ES-I3 (cell line): ENCODE data around the gene S100G.

Source experiments
- H3K36me3 ChIP-seq: 2 replicates; pipeline ENCODE4 v1.6.1; 2013; ENCODE audit warnings: mild to moderate bottlenecking, low read length, control low read depth, moderate library complexity; ENCODE audit not compliant: insufficient read depth
- H3K4me1 ChIP-seq: 2 replicates; pipeline ENCODE4 v1.6.1; 2013; ENCODE audit warnings: mild to moderate bottlenecking, control low read depth, low read length; ENCODE audit not compliant: insufficient read depth
- H3K9ac ChIP-seq: 2 replicates; pipeline ENCODE4 v1.6.1; 2013; ENCODE audit warnings: low read depth, mild to moderate bottlenecking, low read length, moderate library complexity
- H3K9me3 ChIP-seq: 2 replicates; pipeline ENCODE4 v1.6.1; 2013; ENCODE audit warnings: mild to moderate bottlenecking, low read length, moderate library complexity; ENCODE audit not compliant: control insufficient read depth, insufficient read depth

Gene S100G

GRCh38 chrX:16662402-16662801 is 12.4 kb downstream of the S100G start:
- no peak overlapping the region for H3K9ac ChIP-seq
- H3K36me3 ChIP-seq = 0 out of 2 replicates have a peak, but pooled peaks cover 3% of the 10 kb centered on the region
- H3K9me3 ChIP-seq = no peaks in the 10 kb centered on the region
- peaks cover 8% of the 10 kb centered on the region; the same call in 1 of the 2 replicates for H3K4me1 ChIP-seq

GRCh38 chrX:16664074-16664473 is 14.1 kb downstream of the S100G start:
- Histone ChIP-seq H3K4me1 (peaks cover 8% of the 10 kb centered on the region; the same call in 1 of the 2 replicates), H3K9ac (no peak overlapping the region), H3K36me3 (peaks cover 3% of the 10 kb centered on the region; the same call in 1 of the 2 replicates), H3K9me3 (no peaks in the 10 kb centered on the region)

- H3K9ac ChIP-seq = no peak overlapping the region
- no peaks in the 10 kb centered on the region for H3K9me3 ChIP-seq
- peaks cover 3% of the 10 kb centered on the region; the same call in 1 of the 2 replicates for H3K36me3 ChIP-seq
- peaks cover 8% of the 10 kb centered on the region; the same call in 1 of the 2 replicates for H3K4me1 ChIP-seq
Observed at GRCh38 chrX:16664626-16665025, 14.7 kb downstream of the S100G start.

DNA sequence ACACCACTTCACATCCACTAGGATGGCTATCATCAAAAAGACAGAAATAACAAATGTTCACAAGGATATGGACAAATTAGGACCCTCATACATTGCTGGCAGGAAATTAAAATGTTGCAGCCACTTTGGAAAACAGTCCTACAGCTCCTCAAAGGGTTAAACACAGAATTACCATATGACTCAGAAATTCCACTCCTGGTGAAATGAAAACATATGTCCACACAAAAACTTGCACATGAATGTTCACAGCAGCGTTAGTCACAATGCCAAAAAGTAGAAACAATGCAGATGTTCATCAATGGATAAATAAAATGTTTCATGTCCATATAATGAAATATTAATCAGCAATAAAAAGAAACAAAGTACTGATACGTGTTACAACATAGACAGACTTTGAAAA is 15.1 kb downstream of the S100G start:
- Histone ChIP-seq H3K36me3 (peaks cover 6% of the 10 kb centered on the region; the same call in 1 of the 2 replicates), H3K9ac (no peak overlapping the region), H3K4me1 (peaks cover 8% of the 10 kb centered on the region; the same call in 1 of the 2 replicates), H3K9me3 (no peaks in the 10 kb centered on the region)

GRCh38 chrX:16666541-16666940 is 16.6 kb downstream of the S100G start:
- H3K4me1 ChIP-seq = peaks cover 8% of the 10 kb centered on the region; the same call in 1 of the 2 replicates
- no peak overlapping the region for H3K9ac ChIP-seq
- H3K9me3 ChIP-seq = no peaks in the 10 kb centered on the region
- H3K36me3 ChIP-seq = peaks cover 10% of the 10 kb centered on the region; the same call in 1 of the 2 replicates

- H3K36me3 ChIP-seq = peaks cover 10% of the 10 kb centered on the region; the same call in 1 of the 2 replicates
- no peak overlapping the region for H3K9ac ChIP-seq
- peaks cover 5% of the 10 kb centered on the region; the same call in 1 of the 2 replicates for H3K4me1 ChIP-seq
- H3K9me3 ChIP-seq = no peaks in the 10 kb centered on the region
Observed at GRCh38 chrX:16671005-16671404, 21.0 kb downstream of the S100G start.

- peaks cover 17% of the 10 kb centered on the region; the same call in 1 of the 2 replicates for H3K36me3 ChIP-seq
- H3K9ac ChIP-seq = no peak overlapping the region
- H3K4me1 ChIP-seq = no peaks in the 10 kb centered on the region
- no peaks in the 10 kb centered on the region for H3K9me3 ChIP-seq
Observed at GRCh38 chrX:16678689-16679088, 28.7 kb downstream of the S100G start.

- no peaks in the 10 kb centered on the region for H3K9me3 ChIP-seq
- H3K9ac ChIP-seq = no peak overlapping the region
- H3K36me3 ChIP-seq = peaks cover 10% of the 10 kb centered on the region; the same call in 1 of the 2 replicates
- H3K4me1 ChIP-seq = no peaks in the 10 kb centered on the region
Observed at GRCh38 chrX:16683007-16683664, 33.2 kb downstream of the S100G start.

- H3K4me1 ChIP-seq = no peaks in the 10 kb centered on the region
- H3K36me3 ChIP-seq = peaks cover 26% of the 10 kb centered on the region; the same call in 1 of the 2 replicates
- H3K9me3 ChIP-seq = no peaks in the 10 kb centered on the region
- H3K9ac ChIP-seq = no peak overlapping the region
Observed at GRCh38 chrX:16687514-16687913, 37.6 kb downstream of the S100G start.

- Histone ChIP-seq H3K9ac (no peak overlapping the region), H3K9me3 (no peaks in the 10 kb centered on the region; the same call in 1 of the 2 replicates), H3K4me1 (no peaks in the 10 kb centered on the region), H3K36me3 (peaks cover 34% of the 10 kb centered on the region)
Observed at GRCh38 chrX:16695079-16695676, 45.2 kb downstream of the S100G start.

DNA sequence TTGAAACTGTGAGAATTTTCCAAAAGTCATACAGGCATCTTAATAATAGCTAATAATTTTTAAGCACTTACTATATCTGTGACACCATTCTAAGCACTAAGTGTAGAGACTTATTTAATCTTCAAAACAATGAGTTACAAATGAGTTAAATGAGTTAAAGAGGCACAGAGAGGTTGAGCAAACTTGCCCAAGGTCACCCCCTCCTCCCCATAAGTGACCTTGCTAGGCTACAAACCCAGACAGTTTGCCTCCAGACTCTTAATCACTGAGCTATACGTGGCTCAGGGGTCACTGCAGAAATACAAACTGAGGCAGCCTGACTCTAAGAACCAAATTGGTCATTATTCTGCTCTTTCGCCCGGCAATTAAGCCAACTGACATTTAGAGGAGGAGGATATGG is 47.0 kb downstream of the S100G start:
- no peaks in the 10 kb centered on the region; the same call in 1 of the 2 replicates for H3K9me3 ChIP-seq
- no peak overlapping the region for H3K9ac ChIP-seq
- H3K4me1 ChIP-seq = no peaks in the 10 kb centered on the region
- peaks cover 38% of the 10 kb centered on the region for H3K36me3 ChIP-seq

- Histone ChIP-seq H3K9ac (no peak overlapping the region), H3K4me1 (no peaks in the 10 kb centered on the region), H3K36me3 (peaks cover 25% of the 10 kb centered on the region), H3K9me3 (no peaks in the 10 kb centered on the region; the same call in 1 of the 2 replicates)
Observed at GRCh38 chrX:16699389-16699788, 49.4 kb downstream of the S100G start.

DNA sequence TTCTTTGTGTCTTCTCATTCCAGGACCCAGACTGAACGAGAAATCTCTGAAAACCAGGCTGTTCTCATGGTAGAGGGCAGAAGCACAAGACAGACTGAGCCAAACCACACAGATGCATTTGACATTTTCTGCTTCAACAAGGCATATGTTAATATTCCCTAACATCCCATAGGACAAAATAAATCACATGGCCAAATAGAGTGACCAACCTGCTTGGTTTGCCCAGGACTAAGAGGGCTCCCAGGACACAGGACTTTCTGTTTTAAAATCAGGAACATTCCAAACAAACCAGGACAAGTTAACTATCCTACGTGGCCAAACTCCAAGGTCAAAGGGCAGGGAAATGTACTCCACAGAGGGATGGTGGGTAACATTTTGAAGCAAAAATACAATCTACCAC is 50.8 kb downstream of the S100G start:
- H3K9ac ChIP-seq = no peak overlapping the region

DNA sequence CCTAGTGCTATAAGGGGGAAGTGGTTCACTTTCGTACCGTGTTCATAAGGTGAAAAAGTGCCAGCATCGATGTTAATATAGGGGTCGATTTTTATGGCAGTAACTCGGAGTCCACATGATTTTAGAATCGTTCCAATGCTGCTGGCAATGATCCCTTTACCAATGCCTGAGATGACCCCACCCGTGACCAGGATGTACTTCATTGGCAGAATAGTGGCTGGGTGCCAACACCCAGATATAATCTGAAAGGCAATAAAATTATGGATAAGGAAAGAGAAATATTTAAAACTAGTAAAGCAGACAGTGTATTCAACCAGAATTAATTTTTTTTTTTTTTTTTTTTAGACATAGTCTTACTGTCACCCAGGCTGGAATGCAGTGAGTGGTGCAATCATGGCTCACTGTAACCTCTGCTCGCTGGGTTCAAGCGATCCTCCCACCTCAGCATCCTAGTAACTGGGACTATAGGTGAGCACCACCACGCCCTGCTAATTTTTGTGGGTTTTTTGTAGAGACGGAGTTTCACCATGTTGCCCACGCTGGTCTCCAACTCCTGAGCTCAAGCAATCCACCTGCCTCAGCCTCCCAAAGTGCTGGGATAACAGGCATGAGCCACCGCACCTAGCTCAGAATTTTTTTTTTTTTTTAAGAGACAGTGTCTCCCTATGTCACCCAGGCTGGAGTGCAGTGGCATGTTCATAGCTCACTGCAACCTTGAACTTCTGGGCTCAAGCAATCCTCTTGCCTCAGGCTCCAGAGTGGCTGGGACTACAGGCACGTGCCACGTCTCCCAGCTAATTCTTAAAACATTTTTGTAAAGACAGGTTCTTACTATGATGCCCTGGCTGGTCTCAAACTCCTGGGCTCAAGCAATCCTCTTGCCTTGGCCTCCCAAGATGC is 53.0 kb downstream of the S100G start:
- no peaks in the 10 kb centered on the region for H3K9me3 ChIP-seq
- H3K9ac ChIP-seq = no peak overlapping the region
- H3K4me1 ChIP-seq = no peaks in the 10 kb centered on the region
- peaks cover 19% of the 10 kb centered on the region for H3K36me3 ChIP-seq

More for the DNA sequence above, 50.8 kb downstream of the S100G start:
- H3K36me3 ChIP-seq = peaks cover 25% of the 10 kb centered on the region
- H3K9me3 ChIP-seq = no peaks in the 10 kb centered on the region; the same call in 1 of the 2 replicates
- H3K4me1 ChIP-seq = no peaks in the 10 kb centered on the region
